Activated T-helper 1 cell treated with Interleukin-2 at 50 U/mL for 16 hours (primary cell): ENCODE data around the gene SH3BGRL2.
"Not testable (repeated sequence)": the region's sequence is repeated elsewhere in the genome, so short reads cannot be mapped to it uniquely, and the experiment has no call there.

Experiments
- DNase-seq: peaks from one replicate; pipeline ENCODE4 v3.0.0-alpha.2; 2020; ENCODE audit warnings: low read depth

Gene SH3BGRL2

GRCh38 chr6:79614326-79615305 is 16.5 kb upstream of the SH3BGRL2 start:
- DNase-seq = no peak

GRCh38 chr6:79617518-79617941 is 13.6 kb upstream of the SH3BGRL2 start:
- no peak for DNase-seq

GRCh38 chr6:79618425-79618824 is 12.7 kb upstream of the SH3BGRL2 start:
- DNase-seq = not testable (repeated sequence)

- DNase-seq = no peak
Observed at GRCh38 chr6:79621579-79621978, 9.6 kb upstream of the SH3BGRL2 start.

- no peak for DNase-seq
Observed at GRCh38 chr6:79622364-79622763, 8.8 kb upstream of the SH3BGRL2 start.

GRCh38 chr6:79623106-79623505 is 8.0 kb upstream of the SH3BGRL2 start:
- DNase-seq = no peak

- DNase-seq = no peak
Observed at GRCh38 chr6:79625746-79626145, 5.4 kb upstream of the SH3BGRL2 start.

- no peak for DNase-seq
Observed at GRCh38 chr6:79626811-79627210, 4.3 kb upstream of the SH3BGRL2 start.

GRCh38 chr6:79627422-79627821 is 3.7 kb upstream of the SH3BGRL2 start:
- DNase-seq = no peak

GRCh38 chr6:79628466-79629288 is 2.5 kb upstream of the SH3BGRL2 start:
- DNase-seq = no peak

- no peak for DNase-seq
Observed at GRCh38 chr6:79630380-79630882, 698 bp upstream of the SH3BGRL2 start.

- no peak for DNase-seq
Observed at GRCh38 chr6:79631693-79632172, 604 bp downstream of the SH3BGRL2 start.

- DNase-seq = no peak
Observed at GRCh38 chr6:79632580-79632979, 1.5 kb downstream of the SH3BGRL2 start.

- no peak for DNase-seq
Observed at GRCh38 chr6:79634491-79635231, 3.5 kb downstream of the SH3BGRL2 start.

- no peak for DNase-seq
Observed at GRCh38 chr6:79635232-79635543, 4.1 kb downstream of the SH3BGRL2 start.

GRCh38 chr6:79636673-79637072 is 5.5 kb downstream of the SH3BGRL2 start:
- no peak for DNase-seq

GRCh38 chr6:79640146-79641111 is 9.3 kb downstream of the SH3BGRL2 start:
- no peak for DNase-seq

GRCh38 chr6:79646006-79646405 is 14.9 kb downstream of the SH3BGRL2 start:
- DNase-seq = no peak

GRCh38 chr6:79646561-79646960 is 15.4 kb downstream of the SH3BGRL2 start:
- DNase-seq = no peak

- DNase-seq = no peak
Observed at GRCh38 chr6:79647741-79648140, 16.6 kb downstream of the SH3BGRL2 start.

- DNase-seq = no peak
Observed at GRCh38 chr6:79648328-79648727, 17.2 kb downstream of the SH3BGRL2 start.
